ENCODE results near the gene APOD.

Gene APOD

DNA sequence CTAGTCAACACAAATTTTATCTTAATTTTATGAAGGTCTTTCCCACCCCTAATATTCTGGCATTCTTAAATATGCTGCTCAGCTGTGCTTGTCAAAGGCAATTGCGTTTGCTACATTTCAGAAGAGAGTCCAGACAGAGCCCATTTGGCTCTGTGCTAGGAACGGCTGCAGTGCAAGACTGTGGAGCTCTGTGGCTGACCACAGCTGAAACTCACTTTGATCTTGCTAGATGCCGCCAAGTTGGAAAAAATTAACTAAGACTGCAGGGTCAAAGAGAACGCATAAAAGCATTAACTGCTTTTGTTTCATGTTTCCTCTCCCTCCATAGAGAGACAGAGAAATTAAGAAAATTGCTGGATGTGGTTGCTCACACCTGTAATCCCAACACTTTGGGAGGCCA is 33.0 kb downstream of the APOD start:
- DNase-seq, result no peak

DNA sequence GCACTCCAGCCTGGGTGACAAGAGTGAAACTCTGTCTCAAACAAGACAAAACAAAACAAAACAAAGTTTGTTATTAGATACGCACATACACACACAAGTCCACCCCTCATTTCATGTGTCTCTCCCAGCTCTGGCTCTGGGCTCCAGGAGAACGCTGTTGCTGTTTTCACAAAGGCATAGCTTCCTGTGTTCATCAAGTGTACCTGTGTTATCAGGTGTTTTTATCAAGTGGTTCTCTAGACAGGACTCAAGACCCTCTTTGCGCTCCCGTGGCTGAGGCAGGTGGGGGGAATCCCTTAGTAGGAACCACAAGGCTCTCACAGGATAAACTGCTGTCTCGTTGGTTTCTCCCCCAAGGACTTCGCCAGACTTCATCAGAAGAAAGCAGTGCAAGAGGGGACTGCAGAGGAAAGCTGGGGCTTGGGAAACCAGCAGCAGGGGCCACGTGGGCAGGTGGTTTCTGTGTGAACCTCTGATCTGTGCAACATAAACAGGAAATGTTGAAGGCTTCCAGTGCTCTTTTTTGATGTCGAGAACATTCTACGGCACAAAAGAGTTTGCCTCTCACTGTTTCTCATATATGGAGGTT is 33.7 kb downstream of the APOD start:
- no peak for DNase-seq

DNA sequence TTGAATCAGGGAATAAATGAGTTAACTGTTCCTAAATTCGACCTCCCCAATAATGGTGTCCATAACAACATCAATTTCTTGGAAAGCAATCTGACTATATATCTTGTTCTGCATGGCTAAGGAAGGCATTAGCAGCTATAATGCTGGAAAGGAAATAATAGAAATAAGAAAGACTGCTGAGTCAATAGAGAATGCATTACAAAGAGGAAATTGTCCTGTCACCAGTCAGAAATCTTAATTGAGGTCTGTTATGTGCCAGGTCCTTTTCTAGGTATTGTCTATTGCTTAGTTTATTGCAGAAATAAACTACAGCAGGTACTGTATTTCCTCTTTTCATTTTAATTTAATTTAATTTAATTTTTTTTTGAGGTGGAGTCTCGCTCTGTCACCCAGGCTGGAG is 34.8 kb downstream of the APOD start:
- no peak for DNase-seq

DNA sequence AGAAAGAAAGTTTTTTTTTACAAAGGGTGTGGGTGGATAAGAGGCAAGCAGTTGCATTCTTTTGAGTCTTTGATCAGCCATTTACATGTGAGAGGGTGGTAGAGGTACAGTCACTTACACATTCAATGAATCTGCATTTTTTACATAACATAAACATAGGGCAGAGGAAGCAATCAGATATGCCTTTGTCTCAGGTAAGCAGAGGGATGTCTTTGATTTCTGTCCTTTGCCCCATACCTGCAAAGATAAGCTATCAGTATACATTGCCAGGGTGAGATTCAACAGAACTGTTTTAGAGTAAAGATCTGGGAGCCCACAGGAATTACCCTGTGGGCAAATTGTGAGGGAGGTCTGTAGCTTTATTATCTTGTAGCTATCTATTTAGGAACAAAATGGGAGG is 35.2 kb downstream of the APOD start:
- no peak for DNase-seq

DNA sequence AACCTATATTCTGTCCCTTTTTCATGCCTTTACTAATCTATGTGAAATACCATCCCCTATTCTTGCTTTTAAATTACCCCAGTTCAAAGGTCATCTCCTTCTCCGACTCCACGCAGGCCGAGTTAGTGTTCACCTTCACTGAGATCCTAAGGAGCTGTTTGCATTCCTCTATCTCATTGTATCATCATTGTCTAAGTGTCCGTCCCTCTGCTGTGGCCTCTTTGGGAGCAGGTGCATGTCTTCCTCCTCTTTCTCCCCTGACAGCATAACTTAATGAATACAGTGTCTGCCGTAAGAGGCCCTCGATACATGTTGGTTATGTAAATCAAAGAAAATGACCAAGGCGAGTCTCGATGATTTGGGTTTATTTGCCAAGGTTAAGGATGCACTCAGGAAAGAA is 35.7 kb downstream of the APOD start:
- no peak for DNase-seq

DNA sequence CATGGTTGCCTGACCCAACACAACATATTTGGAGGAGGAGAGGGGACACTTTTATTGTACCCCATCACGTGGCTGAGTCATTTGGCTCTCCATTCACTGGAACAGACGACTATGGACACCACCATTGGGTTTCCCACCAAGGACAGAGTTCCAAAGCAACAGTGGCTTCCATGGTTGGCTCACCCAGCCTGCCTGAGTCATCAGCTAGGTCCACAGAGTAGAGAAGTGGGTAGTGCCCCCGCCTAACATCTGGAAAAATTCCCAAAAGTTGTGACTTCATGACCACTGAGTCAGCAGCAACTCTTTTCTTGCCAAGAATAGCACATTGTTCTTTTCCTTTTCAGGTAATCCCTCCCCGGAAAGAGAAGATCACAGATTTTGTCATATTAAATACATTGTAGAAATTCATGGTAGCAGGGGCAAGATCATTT is 37.6 kb downstream of the APOD start:
- DNase-seq, result no peak

DNA sequence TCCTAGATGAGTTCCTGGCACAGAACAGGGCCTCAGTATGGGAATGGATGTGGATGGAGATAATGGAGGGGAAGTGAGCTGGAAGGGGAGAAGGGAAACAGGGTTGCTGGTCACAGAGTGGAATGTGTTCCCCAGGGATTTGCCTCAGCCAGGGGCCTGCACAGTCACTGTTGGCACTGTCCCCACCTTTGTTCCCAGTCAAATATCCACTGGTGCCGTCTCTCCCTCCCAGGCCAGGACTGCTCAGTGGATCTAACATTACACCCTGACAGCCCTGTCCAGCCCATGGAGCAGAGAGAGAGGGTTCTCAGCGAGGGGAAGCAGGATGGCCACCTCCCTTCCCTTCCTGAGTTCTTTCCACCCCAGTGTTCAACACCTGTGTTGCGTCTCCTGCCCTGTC is 39.1 kb downstream of the APOD start:
- DNase-seq, result no peak

DNA sequence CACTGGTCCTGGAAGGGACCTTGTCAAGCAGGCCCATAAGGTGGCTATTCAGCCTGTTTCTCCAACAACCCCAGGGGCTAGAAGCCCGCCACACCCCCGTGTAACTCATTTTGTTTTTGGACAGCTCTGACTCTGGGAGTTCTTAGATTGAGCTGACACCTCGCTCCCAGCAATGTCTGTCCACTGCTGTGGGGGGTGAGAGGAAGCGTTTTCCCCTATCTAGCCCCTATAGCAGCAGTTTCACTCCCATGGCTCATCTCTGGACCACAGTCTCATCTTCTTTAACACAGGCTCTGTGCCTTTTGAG is 39.6 kb downstream of the APOD start:
- DNase-seq, result no peak

DNA sequence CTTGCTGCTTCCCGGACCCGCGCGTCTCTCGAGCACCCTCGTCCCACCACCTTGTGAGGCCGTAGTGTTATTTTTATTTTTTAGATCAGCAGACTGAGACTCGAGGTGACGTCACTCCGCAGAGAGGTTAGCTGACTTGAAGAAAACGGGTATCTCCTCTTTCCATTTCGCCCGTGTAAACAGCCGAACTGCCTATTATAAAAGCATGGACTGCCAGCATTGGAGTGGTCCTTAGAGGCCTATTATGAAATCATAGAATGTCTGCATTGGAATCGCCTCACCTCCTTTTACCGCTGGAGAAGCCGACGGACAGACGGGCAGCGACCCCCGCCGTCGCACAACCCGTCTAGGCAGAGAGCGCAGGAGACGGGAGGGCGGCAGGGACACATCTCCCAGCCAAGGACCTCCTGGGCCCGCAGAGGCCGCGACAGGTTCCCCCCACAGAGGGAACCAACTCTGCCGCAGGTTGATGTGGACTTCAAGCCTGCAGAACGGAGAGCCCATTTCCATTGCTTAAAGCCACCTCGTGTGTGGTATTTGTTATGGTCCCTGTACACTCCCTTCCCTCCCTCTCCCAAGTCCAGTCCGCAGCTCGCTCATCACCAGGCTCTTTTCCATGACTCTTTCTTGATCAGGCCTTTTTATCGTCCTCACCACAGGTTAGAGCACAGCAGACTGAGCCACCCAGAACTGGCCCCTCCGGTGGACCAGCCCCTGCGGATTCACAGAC is 40.1 kb downstream of the APOD start:
- DNase-seq, result no peak

DNA sequence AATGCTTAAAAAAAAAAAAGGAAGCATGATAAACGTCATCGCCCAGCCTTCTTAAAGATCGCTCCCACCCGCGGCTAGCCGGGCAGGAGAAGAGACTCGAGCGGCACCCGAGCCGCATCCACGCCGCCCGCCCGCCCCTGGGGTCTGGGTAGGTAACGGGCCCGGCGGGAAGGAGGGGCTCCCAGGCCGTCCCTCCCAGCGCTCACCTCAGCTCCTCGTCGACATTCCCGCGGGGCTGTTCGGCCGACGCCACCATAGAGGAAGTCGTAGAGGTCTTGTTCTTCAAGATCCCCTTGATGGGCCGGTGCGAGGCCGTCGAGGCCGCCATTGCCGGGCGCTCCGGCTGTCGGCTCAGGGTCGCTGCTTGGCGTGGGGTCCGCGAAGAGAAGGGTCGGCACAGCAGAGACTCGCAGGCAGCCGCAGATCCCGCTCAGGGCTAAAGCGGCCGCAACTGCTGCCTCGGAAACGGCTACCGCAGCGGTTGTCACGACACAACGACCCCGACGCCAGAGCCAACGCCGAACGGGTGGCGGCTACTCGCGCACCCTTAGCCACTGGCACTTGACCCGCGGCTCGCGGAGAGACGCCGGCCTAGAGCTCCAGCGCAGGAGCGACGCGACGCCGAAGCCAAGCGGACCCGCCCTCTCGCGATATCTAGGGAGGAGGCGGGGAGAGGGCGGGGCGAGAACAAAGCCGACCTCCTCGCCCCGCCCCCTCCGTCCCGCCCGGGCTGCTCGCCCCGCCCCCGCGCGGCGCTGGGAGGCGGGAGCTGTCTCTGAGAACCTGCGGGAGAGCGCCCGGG is 40.8 kb downstream of the APOD start, which contains the start of gene PPP1R2:
Gene PPP1R2, minus strand, starts transcription at position 628 of the 802 bp plus-strand sequence. Its CDS starts 300 bp downstream, at position 328.
- peak; percentile 88 for DNase-seq

DNA sequence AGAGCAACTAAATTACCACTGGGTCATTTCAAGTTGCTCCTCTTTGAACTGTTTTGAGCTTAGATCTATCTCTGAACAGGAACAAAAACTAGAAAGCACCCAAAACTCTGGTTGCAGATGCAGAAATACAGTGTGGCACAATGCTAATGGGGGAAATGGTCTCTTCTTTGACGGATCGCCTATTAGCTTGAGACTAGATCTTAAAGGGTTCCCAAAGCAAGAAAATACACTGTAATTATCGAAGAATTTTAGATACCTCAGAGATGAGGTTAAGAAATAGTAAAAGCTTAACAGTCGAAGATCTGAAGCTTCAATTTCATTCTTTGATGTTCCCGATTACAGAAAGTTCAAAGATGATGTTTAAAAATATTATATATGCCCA is 41.4 kb downstream of the APOD start:
- DNase-seq, result peak; percentile 48

DNA sequence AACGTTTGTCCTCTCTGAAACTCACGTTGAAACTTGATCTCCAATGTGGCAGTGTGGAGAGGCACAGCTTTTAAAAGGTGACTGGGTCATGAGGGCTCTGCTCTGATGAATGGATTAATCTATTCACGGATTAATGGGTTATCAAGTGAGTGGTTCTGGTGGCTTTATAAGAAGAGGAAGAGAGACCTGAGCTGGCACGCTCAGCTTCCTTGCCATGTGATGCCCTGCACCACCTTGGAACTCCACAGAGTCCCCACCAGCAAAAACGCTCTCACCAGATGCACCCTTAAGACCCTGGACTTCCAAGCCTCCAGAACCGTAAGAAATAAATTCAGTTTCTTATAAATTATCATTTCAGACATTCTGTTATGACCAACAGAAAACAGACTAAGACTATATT is 43.2 kb downstream of the APOD start:
- DNase-seq, result no peak

DNA sequence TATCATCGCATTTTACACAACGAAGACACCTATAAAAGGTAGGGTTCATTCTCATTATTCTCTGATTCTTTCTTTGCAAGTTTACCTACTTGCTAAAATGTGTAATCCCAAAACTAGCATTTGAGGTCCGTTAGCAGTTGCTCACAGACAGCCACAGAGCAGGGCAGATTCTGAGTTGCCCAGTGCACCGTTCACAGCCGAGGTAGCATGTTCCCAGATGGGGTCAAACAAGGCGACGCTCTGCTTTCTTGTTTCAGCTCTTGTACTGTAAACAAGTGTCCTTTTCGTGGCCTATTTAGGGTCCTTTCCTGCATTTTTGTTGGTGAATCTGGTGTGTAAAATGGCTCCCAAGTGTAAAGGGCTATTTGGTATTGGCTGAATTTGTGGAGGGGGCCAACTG is 43.7 kb downstream of the APOD start:
- no peak for DNase-seq

DNA sequence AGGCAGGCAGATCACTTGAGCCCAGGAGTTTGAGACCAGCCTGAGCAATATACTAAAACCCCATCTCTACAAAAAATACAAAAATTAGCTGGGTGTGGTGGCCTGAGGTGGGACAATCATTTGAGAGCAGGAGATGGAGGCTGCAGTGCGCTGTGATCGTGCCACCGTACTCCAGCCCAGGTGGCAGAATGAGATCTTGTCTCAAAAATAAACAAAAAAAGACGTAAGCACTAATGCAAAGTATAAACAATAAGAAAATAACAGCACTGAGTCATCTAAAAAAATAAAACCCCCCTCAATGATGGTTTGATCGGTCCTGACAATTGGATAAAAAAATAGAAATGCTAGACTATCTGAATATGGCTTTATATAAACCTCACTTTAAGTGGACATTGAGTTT is 44.3 kb downstream of the APOD start:
- no peak for DNase-seq

DNA sequence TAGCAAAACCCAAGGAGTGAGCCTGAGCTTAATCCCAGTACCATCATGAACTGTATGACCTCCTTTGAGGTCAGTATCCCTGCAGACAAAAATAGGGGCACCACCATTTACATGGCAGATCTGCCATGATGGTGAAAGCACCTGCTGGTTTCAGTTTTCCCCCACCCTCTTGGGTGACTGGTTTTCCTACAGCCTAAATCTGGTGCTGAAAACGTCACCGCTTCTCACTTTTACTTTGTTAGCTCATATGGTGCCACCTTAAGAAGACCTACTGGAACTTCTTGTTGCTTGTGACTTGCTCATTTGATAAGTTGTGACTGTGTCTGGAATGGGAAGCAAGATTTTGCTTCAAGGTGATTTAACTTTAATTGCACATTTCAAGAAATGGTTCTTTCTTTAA is 45.7 kb downstream of the APOD start:
- DNase-seq, result no peak

DNA sequence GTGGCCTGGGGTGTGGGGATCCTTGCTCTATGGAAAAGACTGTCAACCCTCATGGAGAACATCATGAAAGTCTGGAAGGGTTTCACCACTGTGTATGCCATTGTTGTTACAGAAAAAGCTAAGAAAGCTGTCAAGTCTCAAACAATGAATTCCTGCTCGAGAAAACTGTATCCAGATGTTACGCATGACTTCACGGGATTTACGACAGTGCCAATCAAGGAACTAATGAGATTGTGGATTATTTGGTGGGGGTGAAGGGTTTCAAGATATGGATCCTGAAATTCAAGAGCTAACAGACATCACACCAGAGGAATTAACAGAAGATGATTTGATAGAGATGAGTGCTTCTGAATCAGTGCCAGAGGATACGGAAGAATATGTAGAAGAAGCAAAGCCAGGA is 48.4 kb downstream of the APOD start:
- DNase-seq, result no peak

DNA sequence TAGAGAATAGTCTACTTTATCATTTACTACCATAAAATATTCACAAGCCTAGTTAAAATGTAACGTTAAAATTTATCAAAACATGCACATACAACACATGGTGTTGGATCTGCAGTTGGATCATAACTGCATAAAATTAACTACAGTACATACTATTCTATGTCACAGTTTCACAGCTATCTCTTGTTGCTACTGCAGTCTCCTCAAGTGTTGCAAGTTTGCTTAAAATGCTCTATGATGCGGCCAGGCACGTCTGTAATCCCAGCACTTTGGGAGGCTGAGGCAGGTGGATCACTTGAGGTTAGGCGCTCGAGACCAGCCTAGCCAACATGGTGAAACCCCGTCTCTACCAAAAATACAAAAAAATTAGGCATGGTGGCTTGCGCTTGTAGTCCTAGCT is 50.9 kb downstream of the APOD start:
- DNase-seq, result no peak

DNA sequence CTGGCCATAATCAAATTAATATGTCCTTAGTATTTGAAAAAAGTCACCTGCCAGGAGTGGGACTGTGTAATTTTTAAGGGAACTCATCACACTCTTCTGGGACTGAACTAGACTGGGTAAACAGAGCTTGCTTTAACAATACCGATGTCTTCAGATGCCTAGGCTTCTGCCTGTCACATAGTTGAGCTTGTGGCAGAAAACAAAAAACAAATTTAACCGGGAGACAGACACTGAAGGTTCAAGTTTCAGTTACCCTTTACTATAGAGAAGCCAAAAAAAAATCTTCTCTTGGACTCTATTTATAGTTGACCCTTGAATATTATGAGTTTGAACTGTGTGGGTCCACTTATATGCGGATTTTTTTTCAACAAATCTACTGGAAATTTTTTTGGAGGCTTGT is 51.4 kb downstream of the APOD start:
- no peak for DNase-seq

DNA sequence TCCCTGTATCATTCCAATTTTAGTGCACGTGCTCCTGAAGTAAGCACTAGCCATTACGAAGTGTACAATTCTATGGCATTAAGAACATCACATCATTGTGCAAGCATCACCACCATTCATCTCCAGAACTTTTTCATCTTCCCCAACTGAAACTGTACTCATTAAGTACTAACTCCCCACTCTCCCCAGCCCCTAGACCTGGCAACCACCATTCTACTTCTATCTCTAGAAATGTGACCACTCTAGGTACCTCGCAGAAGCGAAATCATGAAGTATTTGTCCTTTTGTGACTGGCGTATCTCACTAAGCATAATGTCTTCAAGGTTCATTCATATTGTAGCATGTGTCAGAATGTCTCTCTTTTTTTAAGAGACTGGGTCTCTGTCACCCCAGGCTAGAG is 52.1 kb downstream of the APOD start:
- no peak for DNase-seq

DNA sequence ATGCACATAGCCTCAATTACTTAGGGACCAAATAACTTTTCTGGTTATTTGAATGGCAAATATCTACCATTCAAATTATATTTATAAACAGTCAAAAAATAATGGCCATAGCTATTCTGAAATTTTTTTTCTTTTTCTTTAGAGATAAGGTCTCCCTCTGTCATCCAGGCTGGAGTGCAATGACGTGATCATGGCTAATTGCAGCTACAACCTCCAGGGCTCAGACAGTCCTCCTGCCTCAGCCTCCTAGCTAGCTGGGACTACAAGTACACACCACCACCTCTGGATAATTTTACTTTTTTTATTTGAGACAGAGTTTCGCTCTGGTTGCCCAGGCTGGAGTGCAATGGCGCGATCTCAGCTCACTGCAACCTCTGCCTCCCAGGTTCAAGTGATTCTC is 57.2 kb downstream of the APOD start:
- DNase-seq, result peak; percentile 35

DNA sequence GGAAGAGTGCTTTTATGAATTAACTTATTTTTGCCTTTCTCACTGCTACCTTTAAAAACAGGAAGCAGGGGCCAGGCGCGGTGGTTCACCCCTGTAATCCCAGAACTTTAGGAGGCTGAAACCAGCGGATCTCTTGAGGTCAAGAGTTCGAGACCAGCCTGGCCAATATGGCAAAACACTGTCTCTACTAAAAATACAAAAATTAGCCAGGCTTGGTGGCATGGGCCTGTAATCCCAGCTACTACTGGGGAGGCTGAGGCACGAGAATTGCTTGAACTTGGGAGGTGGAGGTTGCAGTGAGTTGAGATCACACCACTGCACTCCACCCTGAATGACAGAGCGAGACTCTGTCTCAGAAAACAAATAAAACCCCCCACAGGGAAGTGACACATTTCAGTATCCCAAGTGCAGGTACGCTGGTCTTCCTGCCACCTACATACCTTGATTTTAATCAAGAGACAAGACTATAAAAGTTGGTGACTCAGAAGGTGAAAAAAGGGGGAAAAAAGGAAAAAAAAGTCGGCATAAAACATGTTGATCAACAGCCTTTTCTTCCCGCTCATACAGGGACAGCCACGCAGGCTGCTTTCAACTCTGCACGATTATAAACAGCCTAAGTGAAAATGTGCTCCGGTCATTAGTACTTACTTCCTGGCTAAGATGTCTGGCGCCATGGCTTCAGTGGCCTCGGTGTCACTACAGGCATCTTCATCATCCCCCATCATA is 59.4 kb downstream of the APOD start:
- no peak for DNase-seq

DNA sequence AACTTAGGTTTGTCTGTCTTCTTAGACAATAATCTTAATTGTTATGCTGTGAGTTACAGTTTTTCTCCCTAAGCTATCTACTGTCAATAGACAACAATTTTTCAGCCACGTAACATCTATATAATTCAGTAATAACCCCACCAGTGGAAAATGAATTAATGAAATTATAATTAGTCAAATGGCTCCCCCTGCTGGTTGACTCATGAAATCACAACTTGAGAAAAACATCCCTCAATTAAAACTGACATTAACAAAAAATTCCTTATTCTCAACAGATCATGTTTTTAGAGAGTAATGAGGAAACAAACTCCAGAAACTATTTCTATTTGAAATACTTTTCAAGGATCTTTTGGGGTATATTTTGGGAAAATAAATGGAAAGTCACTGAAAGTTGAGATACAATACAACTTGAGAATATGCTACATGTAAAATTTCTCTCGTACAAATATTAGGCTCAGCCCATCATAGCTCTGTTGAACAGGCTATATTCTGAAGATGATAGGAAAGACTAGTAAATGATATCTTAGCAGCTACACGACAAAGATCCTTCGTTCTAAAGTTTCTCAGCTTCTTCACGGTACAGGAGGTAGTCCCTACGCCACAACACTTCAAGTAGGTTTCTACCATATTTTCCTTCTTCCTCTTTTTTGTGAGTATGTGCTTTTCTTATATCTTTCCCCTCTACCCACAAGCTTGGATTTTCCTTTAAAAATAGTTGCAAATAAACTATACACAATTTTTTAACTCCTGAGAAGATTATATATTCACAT is 61.3 kb downstream of the APOD start:
- DNase-seq, result peak; percentile 80

Measured in hematopoietic multipotent progenitor cell treated with erythropoietin and hydrocortisone succinate and interleukin-3 and kit ligand, for 8 days (in vitro differentiated cells).